HG02642 (cell line): ENCODE data around the gene ALDOC.
"Not testable (repeated sequence)": the region's sequence is repeated elsewhere in the genome, so short reads cannot be mapped to it uniquely, and the experiment has no call there.

Experiments
- ATAC-seq: cut with Tn5 transposase; IDR thresholded peaks from one replicate; pipeline ENCODE4 v1.9.1; 2021; ENCODE audit warnings: mild to moderate bottlenecking; ENCODE audit not compliant: unreplicated experiment, poor library complexity

ALDOC gene

DNA sequence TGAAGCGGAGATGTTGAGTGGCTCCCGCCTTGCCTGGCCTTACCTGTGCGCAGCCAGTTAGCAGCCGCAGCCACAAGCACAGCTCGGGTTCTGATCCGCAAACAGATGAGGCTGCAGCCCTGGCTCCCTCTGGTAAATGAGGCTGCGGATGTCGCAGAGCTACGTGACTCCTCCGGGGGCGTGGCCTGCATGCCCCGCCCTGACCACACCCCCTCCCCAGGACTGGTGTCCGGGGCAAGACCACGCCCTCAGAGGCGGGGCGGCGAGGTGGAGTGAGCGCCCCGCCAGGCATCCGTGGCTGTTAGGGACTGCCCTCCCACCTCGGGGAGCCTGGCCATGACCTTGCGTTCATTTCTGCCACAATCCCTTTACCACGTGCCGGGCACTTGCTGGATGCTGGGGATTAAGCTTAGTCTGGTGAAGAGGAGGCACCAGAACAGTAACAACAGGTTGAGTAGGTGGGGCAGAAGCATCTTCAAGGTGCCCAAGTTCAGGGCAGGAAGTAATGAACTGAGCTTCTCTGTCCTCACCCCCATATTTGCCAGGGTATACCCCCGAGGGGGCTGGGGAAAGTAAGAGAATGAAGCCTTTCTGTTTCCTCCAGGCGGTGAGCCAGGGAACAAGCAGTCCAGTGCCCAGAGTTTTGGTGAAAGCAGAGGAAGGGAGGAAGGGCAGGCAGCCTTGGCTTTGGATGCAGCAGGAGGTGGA is at the start of gene ALDOC:
Gene ALDOC (minus strand): TSS at position 138 of the 708 bp plus-strand sequence. CDS start 1,363 bp downstream, outside the sequence.
- peak; percentile 88 for ATAC-seq

DNA sequence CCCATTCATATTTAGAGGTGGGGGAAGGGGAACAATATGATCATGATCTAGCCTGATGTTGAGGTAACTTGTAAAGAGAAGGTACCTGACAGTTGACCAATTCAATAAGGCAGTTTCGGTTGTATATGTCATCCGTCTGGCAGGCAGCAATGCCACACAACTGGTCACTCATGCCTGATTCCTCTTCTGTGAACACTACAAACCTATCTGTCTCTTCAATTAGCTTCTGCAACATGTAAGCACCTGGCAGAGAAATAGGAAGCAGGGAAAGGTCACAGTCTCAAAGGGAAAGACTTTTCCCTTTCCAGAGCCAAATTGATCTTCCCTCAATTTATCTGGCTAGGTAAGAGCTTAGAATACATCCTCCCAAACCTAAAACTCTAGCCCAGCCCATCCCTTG is 47.5 kb upstream of the ALDOC start:
- no peak for ATAC-seq

DNA sequence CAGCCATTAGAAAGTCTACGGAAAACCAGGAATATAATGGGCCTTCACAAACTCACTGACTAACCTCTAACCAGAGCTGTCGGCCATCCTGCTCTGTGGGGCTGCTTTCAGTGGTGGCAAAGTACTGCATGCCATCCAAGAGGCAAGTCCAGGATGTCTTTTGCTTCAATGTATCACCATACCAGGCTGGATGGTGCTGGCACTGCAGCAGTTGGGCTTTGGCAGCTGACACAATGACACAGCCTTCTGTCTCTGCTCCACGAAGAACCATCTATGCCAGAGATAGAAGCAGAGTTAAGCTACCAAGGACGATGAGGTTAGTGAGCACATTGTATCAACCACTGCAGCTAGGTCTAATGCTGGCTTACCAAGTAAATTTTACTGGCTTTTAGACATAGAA is 47.0 kb upstream of the ALDOC start:
- ATAC-seq = no peak

DNA sequence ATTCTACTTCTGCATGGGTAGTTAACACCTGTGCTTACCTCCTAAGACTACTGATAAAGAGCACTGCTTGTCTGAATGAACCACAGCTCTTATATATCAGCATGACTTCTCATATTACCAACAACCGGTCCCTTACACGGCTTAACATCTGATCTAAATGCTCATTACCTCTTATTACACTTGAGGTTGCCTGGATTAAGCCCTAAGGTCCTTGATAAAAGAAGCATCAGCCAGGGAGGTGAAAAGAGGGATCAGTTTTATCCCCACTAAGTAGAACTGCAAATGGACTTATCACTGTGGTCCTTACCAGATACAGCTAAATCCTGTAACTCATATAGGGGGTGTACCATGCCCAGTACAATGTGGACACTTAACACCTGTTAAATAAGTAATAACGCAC is 45.5 kb upstream of the ALDOC start:
- no peak for ATAC-seq

- no peak for ATAC-seq
Measured at GRCh38 chr17:28620010-28620409, 43.3 kb upstream of the ALDOC start.

DNA sequence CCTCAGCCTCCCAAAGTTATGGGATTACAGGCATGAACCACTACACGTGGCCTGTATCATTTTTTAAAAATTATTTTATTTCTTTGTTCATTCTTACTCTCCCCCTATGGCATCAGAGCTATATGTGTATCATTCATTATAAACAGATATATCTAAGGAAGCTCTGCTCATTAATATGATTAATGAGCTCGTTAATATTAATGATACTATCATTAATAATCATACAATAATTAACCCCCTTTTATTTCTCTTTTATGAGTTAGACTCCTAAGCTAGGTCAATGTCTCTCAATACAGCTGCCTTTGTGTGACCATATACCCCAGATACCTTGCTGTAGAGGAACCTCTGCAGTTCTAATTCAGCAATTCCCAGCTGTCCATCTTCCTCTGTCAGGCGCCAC is 41.8 kb upstream of the ALDOC start:
- no peak for ATAC-seq

GRCh38 chr17:28616281-28616680 is 39.6 kb upstream of the ALDOC start:
- no peak for ATAC-seq

DNA sequence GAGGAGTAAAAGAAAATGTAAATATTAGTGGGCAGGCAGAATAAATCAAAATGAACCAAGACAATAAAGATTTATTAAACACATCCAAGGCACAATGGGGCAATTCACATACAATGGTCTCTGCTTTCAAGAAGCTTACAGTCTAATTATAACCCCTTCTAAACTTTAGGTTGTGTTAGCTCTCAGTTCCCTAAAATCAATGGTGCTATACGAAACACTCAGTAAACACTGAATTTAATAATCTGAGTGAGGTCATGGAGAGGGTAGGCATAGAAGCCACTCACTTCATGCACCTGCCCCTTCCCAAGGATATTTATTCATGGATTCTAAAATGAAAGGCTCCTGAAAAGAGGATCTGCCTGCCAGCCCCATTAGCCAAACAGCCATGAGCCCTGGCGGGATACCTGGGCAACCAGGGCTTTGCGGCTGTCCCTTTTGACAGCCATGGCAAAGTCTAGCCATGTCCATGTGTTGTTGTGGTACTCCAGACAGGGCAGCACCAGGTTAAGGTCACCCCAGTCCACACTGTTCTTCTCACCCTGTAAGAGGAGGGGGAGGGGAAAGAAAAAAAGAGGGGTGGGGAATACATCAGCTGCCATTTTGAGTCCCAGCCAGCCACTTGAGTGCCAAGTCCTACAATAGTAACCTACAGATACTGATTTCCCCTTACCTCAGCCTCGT is 38.7 kb upstream of the ALDOC start:
- ATAC-seq = no peak

DNA sequence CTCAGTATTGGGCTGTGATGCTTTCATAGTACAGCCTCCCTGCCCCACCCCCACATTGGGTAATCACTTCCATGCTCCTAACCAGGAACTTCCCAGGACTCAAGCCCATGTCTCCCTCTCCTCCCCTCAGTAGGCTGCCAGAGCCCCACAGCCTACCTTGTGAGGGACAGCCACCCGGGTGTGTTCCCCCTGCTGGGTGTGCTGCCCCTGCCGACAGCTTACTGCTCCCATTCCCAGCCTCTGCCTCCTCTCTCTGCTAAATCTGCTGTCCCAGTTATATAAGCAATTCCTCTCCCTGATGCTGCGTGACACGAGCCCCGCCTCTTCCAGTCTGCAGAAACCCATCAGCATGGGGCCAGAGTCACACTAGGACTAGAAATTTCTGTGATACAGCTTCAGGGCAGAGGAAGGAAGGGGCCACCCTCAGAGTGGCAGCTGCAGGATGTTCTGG is 37.3 kb upstream of the ALDOC start, which contains the start of gene RSKR:
Gene RSKR (minus strand): TSS at position 255 of the 451 bp plus-strand sequence. CDS start 24 bp downstream, at position 231.
- ATAC-seq = no peak

- ATAC-seq = no peak
Measured at GRCh38 chr17:28612936-28613872, 36.5 kb upstream of the ALDOC start.

DNA sequence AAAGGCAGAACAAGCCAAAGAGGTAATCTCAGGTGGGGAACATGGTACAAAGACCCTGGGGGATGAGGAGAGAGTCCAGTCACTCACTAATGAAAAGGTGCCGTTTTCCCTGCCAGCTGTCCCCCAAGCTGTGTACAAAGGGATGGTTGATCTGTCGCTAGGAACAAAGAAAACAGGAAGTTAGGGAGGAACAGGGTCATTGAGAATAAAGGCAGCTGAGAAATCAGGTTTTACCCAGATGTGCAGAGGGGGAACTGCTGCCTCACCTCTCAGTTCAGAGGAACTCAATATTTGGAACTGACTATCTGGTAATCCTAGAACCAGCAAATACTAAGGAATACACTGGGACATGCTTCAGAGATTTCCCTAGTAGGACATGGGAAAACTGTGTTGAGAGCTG is 35.8 kb upstream of the ALDOC start:
- no peak for ATAC-seq

GRCh38 chr17:28610376-28610775 is 33.7 kb upstream of the ALDOC start:
- ATAC-seq = no peak

DNA sequence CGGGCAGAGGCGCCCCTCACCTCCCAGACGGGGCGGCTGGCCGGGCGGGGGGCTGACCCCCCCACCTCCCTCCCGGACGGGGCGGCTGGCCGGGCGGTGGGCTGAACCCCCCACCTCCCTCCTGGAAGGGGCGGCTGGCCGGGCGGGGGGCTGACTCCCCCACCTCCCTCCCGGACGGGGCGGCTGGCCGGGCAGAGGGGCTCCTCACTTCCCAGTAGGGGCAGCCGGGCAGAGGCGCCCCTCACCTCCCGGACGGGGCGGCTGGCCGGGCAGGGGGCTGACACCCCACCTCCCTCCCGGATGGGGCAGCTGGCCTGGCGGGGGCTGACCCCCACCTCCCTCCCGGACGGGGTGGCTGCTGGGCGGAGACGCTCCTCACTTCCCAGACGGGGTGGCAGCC is 27.3 kb upstream of the ALDOC start:
- not testable (repeated sequence) for ATAC-seq

- peak; percentile 45 for ATAC-seq
Measured at GRCh38 chr17:28599311-28600184, 22.9 kb upstream of the ALDOC start.

DNA sequence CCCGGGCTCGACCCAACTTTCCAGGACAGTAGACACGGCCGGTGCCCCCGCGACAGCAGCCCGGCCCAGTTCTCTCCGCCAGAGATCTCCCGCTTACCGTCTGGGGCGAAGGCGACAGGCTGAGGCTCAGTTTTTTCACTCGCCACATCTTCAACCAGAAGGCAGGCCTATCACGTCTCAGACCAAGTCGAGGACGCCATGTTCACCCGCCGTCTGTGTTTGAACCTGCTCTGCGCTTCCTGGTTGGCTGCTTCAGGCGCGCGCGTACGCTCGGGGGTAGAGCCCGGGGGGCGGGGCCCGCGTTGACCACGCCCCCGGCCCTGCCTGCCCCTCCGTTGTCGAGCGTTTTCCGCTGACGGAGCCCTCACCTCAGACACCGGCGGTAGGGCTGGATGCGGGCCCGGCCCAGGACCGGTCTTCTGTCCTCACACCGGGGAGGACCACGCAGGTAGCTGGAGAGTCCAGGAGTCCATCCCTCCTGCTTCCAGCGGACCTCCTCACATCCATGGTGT is 22.2 kb upstream of the ALDOC start, which contains the start of gene SPAG5:
Gene SPAG5 (minus strand): TSS at position 227 of the 512 bp plus-strand sequence. CDS start 79 bp downstream, at position 148.
- ATAC-seq = peak; percentile 85

DNA sequence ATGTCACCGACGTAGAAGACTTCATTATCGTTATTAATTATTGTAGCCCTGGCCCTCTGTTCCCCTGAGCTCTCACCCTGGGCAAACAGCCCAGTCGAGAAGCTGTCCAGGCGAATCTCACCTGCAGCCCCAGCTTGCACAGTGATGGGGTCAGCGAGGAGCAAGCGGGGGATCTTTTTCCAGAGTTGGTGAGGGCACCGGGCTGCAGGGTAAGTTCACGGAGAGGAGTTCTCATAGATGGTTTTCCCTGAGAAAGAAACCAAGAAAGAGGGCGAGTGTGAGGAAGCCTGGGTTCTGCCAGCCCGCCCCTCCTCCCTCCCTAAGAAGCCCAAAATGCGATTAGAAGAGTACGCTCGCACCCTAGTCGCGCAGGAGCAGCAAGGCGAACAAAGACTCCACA is 21.7 kb upstream of the ALDOC start:
- peak; percentile 7 for ATAC-seq

GRCh38 chr17:28597606-28598383 is 21.1 kb upstream of the ALDOC start:
- no peak for ATAC-seq

DNA sequence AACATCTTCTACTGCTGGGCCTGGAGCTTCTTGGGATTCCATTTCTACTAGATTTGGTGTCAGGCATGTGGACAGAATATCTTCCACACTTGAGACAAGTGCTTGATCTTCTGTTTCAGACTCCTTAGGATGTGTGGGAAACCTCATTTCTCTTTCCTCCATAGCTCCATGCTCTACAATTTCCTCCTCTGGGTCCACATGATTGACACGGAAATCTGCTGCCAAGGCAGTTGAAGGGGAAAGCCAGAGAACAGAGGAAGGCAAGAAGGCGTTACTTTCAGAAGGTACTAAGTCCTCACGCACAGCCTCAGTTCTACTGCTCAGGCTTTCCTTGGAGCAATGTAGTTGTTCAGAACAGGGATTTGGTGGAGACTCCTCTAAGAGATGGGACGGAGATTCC is 15.6 kb upstream of the ALDOC start:
- ATAC-seq = no peak

DNA sequence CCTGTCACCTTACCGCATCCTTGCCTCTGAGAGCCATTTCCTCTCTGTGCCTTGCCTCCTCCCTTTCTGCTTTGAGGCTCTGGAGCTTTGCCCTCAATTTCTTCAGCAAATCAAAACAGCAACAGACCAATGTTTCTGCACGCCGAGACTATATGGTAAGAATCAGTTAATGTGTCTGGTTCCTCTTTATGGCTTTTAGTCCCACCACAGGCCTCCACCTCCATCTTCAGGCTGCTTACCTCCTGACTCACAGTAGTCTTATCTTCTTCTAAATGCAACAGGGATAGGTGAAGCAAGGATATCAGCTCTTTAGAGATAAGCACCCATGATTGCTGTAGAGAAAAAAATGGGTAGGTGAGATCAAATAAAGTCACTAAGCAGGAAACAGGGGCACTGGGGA is 9.2 kb upstream of the ALDOC start:
- no peak for ATAC-seq
